HL-60 (cell line): ENCODE measurements around the gene SRSF9.

ENCODE experiments used
- DNase-seq, 2 experiments: peaks; one replicate each; pipeline ENCODE4 v3.0.0-alpha.2; 2010 to 2020; ENCODE audit warnings: low read depth in 1 of 2, low spot score in 1 of 2
- H3K27ac ChIP-seq: fragments of 250-450 bp; sonication (Bioruptor Pico); replicated peaks from 2 replicates; pipeline ENCODE4 v1.5.1; 2020; ENCODE audit warnings: mild to moderate bottlenecking, moderate library complexity
- H3K27me3 ChIP-seq: fragments of 250-450 bp; sonication (Bioruptor Pico); 2 replicates; pipeline ENCODE4 v1.5.1; 2021; ENCODE audit warnings: mild to moderate bottlenecking, moderate library complexity; ENCODE audit not compliant: insufficient read depth, poor library complexity, severe bottlenecking
- H3K4me3 ChIP-seq: replicated peaks from 2 replicates; pipeline ENCODE4 v1.5.1; 2011; ENCODE audit warnings: mild to moderate bottlenecking, control low read depth, low read length; ENCODE audit not compliant: insufficient read depth
- GABPA ChIP-seq: IDR thresholded peaks from 2 replicates; pipeline ENCODE4 v1.6.1; 2012; ENCODE audit warnings: low read depth
- POLR2AphosphoS5 ChIP-seq: IDR thresholded peaks from 2 replicates; pipeline ENCODE4 v1.6.1; 2012; ENCODE audit warnings: low read depth
- SPI1 ChIP-seq: IDR thresholded peaks from 2 replicates; pipeline ENCODE4 v1.6.1; 2012; ENCODE audit warnings: low read depth, mild to moderate bottlenecking, borderline replicate concordance
- TF ChIP-seq, protein P1 (sequence below): IDR thresholded peaks from 2 replicates; pipeline ENCODE4 v1.6.1; 2012; ENCODE audit warnings: low read depth; ENCODE audit not compliant: insufficient replicate concordance
- TF ChIP-seq, protein P2 (sequence below): IDR thresholded peaks from one replicate; pipeline ENCODE4 v1.5.1; 2011; ENCODE audit warnings: low read length, control low read depth, inconsistent platforms; ENCODE audit not compliant: insufficient read depth

The SRSF9 gene

DNA sequence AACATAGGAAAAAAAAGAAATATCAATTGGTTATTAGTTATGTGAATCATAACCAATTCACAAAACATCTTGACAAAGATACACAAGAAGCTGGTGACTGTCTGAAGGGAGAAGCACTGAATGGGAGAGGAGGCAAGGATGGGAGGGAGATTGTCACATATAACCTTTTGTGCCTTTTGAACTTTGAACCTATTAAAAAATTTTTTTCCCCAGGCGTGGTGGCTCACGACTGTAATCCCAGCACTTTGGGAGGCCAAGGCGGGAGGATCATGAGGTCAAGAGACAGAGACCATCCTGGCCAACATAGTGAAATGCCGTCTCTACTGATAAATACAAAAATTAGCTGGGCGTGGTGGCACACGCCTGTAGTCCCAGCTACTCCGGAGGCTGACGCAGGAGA lies 39.0 kb upstream of the SRSF9 start:
- TF ChIP-seq, protein P1, sequence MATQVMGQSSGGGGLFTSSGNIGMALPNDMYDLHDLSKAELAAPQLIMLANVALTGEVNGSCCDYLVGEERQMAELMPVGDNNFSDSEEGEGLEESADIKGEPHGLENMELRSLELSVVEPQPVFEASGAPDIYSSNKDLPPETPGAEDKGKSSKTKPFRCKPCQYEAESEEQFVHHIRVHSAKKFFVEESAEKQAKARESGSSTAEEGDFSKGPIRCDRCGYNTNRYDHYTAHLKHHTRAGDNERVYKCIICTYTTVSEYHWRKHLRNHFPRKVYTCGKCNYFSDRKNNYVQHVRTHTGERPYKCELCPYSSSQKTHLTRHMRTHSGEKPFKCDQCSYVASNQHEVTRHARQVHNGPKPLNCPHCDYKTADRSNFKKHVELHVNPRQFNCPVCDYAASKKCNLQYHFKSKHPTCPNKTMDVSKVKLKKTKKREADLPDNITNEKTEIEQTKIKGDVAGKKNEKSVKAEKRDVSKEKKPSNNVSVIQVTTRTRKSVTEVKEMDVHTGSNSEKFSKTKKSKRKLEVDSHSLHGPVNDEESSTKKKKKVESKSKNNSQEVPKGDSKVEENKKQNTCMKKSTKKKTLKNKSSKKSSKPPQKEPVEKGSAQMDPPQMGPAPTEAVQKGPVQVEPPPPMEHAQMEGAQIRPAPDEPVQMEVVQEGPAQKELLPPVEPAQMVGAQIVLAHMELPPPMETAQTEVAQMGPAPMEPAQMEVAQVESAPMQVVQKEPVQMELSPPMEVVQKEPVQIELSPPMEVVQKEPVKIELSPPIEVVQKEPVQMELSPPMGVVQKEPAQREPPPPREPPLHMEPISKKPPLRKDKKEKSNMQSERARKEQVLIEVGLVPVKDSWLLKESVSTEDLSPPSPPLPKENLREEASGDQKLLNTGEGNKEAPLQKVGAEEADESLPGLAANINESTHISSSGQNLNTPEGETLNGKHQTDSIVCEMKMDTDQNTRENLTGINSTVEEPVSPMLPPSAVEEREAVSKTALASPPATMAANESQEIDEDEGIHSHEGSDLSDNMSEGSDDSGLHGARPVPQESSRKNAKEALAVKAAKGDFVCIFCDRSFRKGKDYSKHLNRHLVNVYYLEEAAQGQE = no peak
- TF ChIP-seq SPI1 (no peak), GABPA (no peak), POLR2AphosphoS5 (no peak)
- TF ChIP-seq, protein P2, sequence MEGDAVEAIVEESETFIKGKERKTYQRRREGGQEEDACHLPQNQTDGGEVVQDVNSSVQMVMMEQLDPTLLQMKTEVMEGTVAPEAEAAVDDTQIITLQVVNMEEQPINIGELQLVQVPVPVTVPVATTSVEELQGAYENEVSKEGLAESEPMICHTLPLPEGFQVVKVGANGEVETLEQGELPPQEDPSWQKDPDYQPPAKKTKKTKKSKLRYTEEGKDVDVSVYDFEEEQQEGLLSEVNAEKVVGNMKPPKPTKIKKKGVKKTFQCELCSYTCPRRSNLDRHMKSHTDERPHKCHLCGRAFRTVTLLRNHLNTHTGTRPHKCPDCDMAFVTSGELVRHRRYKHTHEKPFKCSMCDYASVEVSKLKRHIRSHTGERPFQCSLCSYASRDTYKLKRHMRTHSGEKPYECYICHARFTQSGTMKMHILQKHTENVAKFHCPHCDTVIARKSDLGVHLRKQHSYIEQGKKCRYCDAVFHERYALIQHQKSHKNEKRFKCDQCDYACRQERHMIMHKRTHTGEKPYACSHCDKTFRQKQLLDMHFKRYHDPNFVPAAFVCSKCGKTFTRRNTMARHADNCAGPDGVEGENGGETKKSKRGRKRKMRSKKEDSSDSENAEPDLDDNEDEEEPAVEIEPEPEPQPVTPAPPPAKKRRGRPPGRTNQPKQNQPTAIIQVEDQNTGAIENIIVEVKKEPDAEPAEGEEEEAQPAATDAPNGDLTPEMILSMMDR = no peak
- H3K27ac ChIP-seq = no peak overlapping the region
- H3K4me3 ChIP-seq = no peak overlapping the region
- no peaks in the 10 kb centered on the region for H3K27me3 ChIP-seq
- no peak for DNase-seq

DNA sequence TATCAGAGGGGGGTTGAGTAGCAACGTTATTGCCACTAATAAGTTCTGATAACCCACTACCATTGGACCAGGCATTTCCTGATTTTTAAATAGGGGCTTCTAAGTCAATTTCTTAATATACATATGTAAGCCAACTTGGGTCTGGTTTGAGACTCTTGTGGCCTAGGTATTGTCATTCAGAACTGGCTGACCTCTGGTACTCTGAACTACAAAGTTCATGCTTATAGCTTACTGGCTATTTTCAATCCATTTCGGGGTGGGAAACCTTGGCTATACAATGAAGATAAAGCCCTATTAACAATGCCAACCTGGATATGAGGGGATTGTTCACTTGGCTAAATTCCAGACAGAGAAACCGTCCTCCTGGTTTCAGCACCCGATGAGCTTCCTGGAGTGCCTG lies 35.0 kb upstream of the SRSF9 start:
- TF ChIP-seq GABPA (no peak), POLR2AphosphoS5 (no peak), SPI1 (no peak)
- TF ChIP-seq, protein P1 = no peak
- TF ChIP-seq, protein P2 = no peak
- DNase-seq = no peak
- Histone ChIP-seq H3K27ac (no peak overlapping the region), H3K4me3 (no peak overlapping the region), H3K27me3 (no peaks in the 10 kb centered on the region)

DNA sequence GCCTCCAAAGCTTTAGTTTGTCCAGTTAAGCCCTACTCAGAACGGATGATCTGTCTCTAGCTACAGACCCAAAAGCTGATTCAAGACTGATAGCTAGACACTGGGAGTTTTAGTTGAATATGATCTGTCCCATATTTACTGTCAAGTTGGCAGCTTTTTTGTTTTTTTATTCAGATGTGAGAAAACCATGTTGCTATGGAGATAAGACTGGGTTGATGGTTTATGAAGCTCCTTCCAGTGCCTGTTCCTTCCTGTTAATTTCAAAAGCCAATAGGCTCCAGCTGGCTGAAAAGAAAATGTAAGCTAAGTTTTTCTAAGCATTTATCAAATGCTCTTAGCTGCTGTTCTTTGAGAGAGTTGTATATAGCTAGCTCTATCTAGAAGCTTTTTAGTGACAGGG lies 31.0 kb upstream of the SRSF9 start:
- TF ChIP-seq GABPA (no peak), POLR2AphosphoS5 (no peak), SPI1 (no peak)
- TF ChIP-seq, protein P2 = no peak
- TF ChIP-seq, protein P1 = no peak
- H3K4me3 ChIP-seq = no peak overlapping the region
- H3K27me3 ChIP-seq = no peaks in the 10 kb centered on the region
- no peak overlapping the region for H3K27ac ChIP-seq
- no peak for DNase-seq
